ENCODE results near the gene SEPTIN1.

SEPTIN1 gene, protein sequence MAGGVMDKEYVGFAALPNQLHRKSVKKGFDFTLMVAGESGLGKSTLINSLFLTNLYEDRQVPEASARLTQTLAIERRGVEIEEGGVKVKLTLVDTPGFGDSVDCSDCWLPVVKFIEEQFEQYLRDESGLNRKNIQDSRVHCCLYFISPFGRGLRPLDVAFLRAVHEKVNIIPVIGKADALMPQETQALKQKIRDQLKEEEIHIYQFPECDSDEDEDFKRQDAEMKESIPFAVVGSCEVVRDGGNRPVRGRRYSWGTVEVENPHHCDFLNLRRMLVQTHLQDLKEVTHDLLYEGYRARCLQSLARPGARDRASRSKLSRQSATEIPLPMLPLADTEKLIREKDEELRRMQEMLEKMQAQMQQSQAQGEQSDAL

DNA sequence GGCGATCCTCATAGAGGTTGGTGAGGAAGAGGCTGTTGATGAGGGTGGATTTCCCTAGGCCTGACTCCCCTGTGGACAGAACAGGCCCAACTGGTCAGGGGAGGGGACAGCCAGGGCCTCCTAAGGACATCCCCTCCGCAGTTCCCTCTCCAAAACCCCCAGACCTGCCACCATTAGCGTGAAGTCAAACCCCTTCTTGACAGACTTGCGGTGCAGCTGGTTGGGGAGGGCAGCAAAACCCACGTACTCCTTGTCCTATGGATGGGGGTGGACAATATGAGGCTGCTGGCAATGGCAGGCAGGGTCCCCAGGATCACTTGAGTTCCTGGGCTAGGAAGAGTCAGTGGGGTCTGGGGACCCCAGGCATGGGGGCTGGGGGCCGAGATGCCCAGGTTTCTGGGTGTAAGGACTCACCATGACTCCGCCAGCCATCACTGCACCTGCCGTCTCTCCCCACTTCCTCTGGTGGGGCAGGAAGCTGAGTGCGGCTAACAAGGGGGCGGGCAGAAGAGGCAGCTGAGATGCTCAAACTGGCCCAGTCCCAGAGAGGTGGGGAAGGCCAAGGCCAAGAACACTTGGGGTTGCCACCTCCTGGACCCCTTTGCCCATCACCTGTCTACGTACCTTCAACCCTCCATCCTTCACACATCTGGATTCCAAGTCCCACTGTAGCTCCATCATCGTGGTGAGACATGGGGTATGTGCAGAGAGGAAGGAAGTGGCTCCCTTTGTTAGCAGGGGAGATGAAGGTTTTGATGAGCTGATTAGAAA lies at the start of gene SEPTIN1:
Gene SEPTIN1, minus strand, starts transcription at position 451 of the 771 bp plus-strand sequence. Its CDS starts 19 bp downstream, at position 432.
- no peak for DNase-seq (ENCODE audit: low read depth, low spot score)

GRCh38 chr16:30430428-30430970 lies 48.1 kb upstream of the SEPTIN1 start:
- DNase-seq (ENCODE audit: low read depth, low spot score) = no peak

GRCh38 chr16:30429678-30430427 lies 47.5 kb upstream of the SEPTIN1 start, which contains the start of gene DCTPP1:
TSS of gene DCTPP1 (minus strand) at chr16:30430030. CDS start at chr16:30429980, 50 bp downstream.
- DNase-seq (ENCODE audit: low read depth, low spot score) = peak; percentile 93

DNA sequence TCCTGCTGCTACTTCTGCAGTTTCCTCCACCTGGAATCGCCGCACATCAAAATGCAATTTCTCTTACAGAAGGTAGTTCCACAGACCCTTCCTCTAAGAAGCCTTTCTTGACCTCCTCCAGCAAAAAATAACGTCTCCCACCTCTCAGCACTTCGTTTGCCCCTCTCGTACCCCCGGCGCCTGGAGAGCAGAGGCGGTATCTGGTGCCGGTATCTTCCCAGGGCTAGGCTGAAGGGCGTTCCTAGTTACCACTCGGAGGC lies 47.0 kb upstream of the SEPTIN1 start:
- no peak for DNase-seq (ENCODE audit: low read depth, low spot score)

- no peak for DNase-seq (ENCODE audit: low read depth, low spot score)
Measured at GRCh38 chr16:30428055-30428454, 45.7 kb upstream of the SEPTIN1 start.

GRCh38 chr16:30421010-30421409 lies 38.6 kb upstream of the SEPTIN1 start:
- DNase-seq (ENCODE audit: low read depth, low spot score) = no peak

GRCh38 chr16:30418350-30419181 lies 36.2 kb upstream of the SEPTIN1 start:
- no peak for DNase-seq (ENCODE audit: low read depth, low spot score)

DNA sequence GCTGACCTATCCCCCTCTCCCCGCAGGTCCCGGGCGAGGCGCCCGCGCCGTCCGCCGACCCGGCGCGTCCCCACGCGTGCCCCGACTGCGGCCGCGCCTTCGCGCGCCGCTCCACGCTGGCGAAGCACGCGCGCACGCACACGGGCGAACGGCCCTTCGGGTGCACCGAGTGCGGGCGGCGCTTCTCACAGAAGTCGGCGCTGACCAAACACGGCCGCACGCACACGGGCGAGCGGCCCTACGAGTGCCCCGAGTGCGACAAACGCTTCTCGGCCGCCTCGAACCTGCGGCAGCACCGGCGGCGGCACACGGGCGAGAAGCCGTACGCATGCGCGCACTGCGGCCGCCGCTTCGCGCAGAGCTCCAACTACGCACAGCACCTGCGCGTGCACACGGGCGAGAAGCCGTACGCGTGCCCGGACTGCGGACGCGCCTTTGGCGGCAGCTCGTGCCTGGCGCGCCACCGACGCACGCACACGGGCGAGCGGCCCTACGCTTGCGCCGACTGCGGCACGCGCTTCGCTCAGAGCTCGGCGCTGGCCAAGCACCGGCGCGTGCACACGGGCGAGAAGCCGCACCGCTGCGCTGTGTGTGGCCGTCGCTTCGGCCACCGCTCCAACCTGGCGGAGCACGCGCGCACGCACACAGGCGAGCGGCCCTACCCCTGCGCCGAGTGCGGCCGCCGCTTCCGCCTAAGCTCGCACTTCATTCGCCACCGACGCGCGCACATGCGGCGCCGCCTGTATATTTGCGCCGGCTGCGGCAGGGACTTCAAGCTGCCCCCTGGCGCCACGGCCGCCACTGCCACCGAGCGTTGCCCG lies 35.4 kb upstream of the SEPTIN1 start:
- peak; percentile 79 for DNase-seq (ENCODE audit: low read depth, low spot score)

DNA sequence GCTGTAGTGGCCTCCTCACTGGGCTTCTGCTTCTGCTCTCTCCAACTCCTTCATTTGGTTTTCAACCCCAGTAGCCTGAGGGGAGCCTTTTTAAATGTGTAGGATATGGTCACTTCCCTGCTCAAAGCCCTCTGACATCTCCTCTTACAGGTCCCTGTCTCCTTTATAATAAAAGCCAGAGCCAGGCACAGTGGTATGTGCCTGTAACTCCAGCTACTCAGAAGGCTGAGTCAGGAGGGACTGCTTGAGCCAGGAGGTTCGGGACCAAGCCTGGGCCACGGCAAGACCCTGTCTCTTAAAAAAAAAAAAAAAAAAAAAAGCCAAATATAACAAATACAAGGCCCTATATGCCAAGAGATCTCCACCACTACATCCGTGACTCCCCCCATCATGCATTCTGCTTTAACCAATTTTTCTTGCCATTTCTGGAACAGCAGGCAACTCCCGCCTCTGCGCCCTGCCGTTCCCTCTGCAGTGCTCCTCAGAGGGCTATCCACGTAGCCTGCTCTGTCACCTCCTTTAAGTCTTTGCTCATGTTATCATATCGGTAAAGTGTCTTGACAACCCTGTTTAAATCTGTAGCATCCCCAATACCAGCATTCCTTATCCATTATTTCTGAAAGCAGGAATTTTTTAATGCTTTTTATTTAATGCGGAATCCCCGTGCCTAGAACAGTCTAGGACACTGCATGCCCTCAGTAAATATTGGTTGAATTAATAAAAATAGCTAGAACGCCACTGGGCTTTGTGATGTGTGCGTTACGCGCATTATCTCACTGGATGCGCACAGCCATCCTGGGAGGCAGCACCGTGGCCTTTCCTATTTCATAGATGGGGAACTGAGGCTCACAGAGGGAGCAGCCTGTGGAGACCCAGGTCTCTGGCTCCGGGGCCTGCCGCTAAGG lies 34.5 kb upstream of the SEPTIN1 start:
- no peak for DNase-seq (ENCODE audit: low read depth, low spot score)

DNA sequence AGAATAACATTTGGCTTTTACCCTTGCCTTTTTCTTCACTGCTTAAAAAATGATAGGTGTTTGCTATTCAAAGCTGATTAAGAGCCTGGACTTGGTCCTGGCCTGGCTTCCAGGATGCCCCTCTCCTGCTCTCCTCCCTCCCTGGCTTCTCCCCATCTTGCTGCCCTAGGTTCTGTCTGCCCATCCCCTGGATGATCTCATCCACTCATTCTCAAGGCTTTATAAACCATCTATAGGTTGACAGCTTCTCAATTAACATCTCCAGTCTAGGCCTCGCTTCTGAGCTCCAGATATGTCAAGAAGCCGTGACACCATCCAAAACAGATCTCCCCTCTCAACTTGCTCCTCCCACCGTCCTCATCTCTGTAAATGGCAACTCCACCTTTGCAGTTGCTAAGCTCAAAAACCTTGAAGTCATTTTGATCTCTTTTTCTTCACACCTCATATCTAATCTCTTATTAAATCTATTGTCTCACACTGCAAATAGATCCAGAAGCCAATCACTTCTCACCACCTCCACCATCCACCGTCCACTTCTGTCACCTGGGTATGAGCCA lies 33.8 kb upstream of the SEPTIN1 start:
- DNase-seq (ENCODE audit: low read depth, low spot score) = no peak

GRCh38 chr16:30414159-30414558 lies 31.8 kb upstream of the SEPTIN1 start:
- DNase-seq (ENCODE audit: low read depth, low spot score) = no peak

- no peak for DNase-seq (ENCODE audit: low read depth, low spot score)
Measured at GRCh38 chr16:30413112-30413806, 30.9 kb upstream of the SEPTIN1 start.

DNA sequence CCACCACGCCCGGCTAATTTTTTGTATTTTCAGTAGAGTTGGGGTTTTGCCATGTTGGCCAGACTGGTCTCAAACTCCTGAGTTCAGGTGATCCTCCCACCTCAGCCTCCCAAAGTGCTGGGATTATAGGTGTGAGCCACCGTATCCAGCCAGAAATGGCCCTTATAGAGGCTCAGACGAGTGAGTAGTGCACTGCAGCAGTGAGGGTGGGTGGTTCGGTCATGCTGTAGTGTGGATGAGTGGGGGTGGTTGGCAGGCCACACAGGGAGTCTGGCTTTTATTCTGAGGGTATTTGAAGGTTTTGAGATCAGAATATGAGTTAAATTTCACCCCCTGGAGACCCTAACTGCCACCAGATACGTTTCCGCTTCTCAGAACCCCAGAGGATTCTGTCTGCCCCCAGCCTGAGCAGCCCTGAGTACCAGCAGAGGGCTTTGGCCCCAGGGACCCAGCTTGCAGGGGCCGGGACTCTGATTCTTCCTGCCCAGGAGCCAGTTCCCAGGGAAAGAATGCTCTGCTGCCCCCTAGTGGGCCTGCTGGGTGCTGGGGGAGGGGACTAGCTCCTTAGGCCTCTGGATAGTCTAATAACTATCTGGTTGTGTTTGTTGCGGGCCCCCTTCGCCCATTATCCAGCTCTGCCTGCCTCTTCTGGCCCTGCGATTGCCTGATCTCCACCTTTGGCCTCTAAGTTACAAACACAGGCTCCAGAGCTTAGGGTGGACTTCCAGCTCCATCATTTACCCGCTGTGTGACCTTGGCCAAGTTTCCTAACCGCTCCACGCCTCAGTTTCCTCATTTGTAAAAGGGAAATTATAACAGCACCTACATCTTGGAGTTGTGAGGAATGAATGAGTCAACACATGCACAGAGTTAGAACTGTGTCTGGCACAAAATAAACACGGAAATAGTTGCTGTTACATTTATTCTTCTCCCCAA lies 27.0 kb upstream of the SEPTIN1 start:
- DNase-seq (ENCODE audit: low read depth, low spot score) = peak; percentile 47

DNA sequence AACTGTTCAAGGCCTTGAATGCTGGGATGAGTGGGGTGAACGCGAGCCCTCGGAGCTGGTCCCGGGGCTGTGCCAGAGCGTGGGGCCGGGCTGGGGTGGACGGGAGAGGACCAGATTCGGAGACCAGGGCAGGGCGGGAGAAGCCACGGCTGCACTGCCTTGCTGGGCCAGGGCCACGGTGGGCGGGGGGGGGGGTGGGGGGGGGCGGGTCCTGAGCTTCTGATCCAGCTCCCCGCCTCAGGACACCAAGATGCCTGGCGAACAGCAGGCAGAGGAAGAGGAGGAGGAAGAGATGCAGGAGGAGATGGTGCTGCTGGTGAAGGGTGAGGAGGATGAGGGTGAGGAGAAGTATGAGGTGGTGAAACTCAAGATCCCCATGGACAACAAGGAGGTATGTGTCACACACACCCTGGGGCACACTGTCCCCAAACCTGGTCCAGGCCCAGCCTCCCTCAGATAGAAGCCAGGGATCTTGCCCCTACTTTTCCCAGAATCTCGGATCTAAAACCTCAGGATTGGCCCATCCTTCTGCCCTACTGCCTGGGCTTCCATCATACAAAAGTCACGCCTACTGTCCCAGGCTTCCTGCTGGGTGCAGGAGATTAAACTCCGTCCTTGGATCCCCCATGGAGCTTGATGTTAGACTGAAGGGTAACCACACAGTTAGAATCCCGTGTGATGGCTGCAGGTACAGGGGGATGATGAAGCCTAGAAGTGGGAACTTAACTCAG lies 25.6 kb upstream of the SEPTIN1 start:
- DNase-seq (ENCODE audit: low read depth, low spot score) = no peak

DNA sequence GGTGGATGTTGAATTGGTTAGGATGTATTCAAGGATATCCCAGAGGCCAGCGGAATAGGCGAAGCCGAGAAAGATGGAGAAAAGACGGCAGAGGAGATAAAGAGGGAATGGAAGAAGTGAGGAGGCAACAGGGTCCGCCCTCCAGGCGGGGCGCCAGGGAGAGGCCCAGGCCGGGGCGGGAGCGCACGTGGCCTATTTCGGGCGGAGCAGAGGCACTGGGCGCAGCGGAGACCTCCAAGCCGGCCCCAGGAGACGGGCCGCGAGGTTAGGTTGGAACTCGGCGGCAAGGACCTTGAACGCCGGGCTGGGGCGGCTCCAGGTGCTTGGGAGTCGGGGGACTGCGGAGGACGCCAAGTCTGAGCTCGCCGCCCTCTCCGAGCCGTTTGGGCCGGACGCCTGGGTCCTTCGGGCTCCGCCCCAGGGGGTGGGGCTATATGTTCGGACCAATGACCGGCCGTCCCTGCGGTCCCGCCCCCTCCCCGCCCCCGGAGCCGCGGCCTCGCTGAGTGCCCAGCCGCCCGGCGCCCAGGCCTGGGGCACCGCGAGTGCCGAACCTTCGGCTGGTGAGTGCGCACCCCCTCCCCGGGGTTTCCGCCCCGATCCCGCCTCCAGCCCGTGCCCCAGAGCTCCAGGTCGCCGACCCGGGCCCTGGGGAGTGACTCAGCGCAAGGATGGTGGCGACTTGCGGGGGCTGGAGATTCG lies 24.9 kb upstream of the SEPTIN1 start, which contains the start of gene ZNF771:
Gene ZNF771, plus strand, starts transcription at position 505 of the 702 bp plus-strand sequence. CDS start 448 bp downstream, outside the sequence.
- DNase-seq (ENCODE audit: low read depth, low spot score) = peak; percentile 47

DNA sequence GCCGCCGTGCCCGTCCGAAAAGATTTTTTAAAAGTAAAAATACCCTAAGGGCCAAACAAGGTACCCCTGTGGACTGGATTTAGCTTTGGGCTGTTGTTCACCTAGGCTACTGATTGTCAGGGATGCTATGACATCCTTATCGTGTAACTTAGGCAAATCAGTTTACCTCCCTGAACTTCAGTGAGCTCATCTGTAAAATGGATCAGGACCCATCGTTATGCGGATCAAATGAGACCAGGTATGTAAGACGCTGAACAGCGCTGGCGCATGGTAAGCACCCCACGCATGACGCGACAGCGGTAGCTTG lies 24.4 kb upstream of the SEPTIN1 start:
- DNase-seq (ENCODE audit: low read depth, low spot score) = no peak

Data from brain pericyte (primary cell).